HEK293T (cell line): ENCODE results near the gene ALOX5AP.

Experiments
- CTCF ChIA-PET: fragments of 350-600 bp; formaldehyde crosslinking; extraction: SDS; loops from one replicate; lab custom pipeline; 2021; ENCODE audit warnings: antibody characterized with exemption, inconsistent platforms; lab: Yijun Ruan, JAX
- POLR2A ChIA-PET: fragments of 350-600 bp; formaldehyde crosslinking; extraction: SDS; loops from one replicate; lab custom pipeline; 2020; ENCODE audit warnings: antibody characterized with exemption, inconsistent platforms; lab: Yijun Ruan, JAX
- DNase-seq: peaks from one replicate; pipeline ENCODE4 v3.0.0; 2012; ENCODE audit warnings: mixed read lengths; ENCODE audit errors: extremely low spot score
- ARNT ChIP-seq: fragments of 450-650 bp; IDR thresholded peaks from 2 replicates; pipeline ENCODE4 v1.6.1; 2017; ENCODE audit warnings: mild to moderate bottlenecking
- BHLHE40 ChIP-seq: fragments of 450-650 bp; IDR thresholded peaks from 2 replicates; pipeline ENCODE4 v1.6.1; 2016; ENCODE audit warnings: mild to moderate bottlenecking, moderate library complexity, borderline replicate concordance
- CTBP1 ChIP-seq: fragments of 450-650 bp; IDR thresholded peaks from 2 replicates; pipeline ENCODE4 v1.6.1; 2016; ENCODE audit warnings: borderline replicate concordance
- ELF4 ChIP-seq: fragments of 450-650 bp; IDR thresholded peaks from 2 replicates; pipeline ENCODE4 v1.6.1; 2017; ENCODE audit warnings: antibody characterized with exemption
- FOXA1 ChIP-seq: fragments of 450-650 bp; IDR thresholded peaks from 2 replicates; pipeline ENCODE4 v1.6.1; 2016; ENCODE audit warnings: mild to moderate bottlenecking
- FOXK2 ChIP-seq: fragments of 450-650 bp; IDR thresholded peaks from 2 replicates; pipeline ENCODE4 v1.6.1; 2016; ENCODE audit warnings: mild to moderate bottlenecking
- FOXM1 ChIP-seq: fragments of 450-650 bp; IDR thresholded peaks from 2 replicates; pipeline ENCODE4 v1.6.1; 2017; ENCODE audit warnings: mild to moderate bottlenecking, borderline replicate concordance
- HDGF ChIP-seq: fragments of 450-650 bp; IDR thresholded peaks from 2 replicates; pipeline ENCODE4 v1.6.1; 2017; ENCODE audit warnings: antibody characterized with exemption, borderline replicate concordance
- L3MBTL2 ChIP-seq: fragments of 450-650 bp; conservative IDR thresholded peaks from 2 replicates; pipeline ENCODE4 v1.6.1; 2016; ENCODE audit warnings: mild to moderate bottlenecking
- LEF1 ChIP-seq: fragments of 450-650 bp; IDR thresholded peaks from 2 replicates; pipeline ENCODE4 v1.6.1; 2017; ENCODE audit warnings: mild to moderate bottlenecking, borderline replicate concordance
- NFRKB ChIP-seq: fragments of 450-650 bp; IDR thresholded peaks from 2 replicates; pipeline ENCODE4 v1.6.1; 2016; ENCODE audit warnings: mild to moderate bottlenecking, moderate library complexity
- PKNOX1 ChIP-seq: fragments of 450-650 bp; IDR thresholded peaks from 2 replicates; pipeline ENCODE4 v1.6.1; 2016
- SP1 ChIP-seq: fragments of 450-650 bp; IDR thresholded peaks from 2 replicates; pipeline ENCODE4 v1.6.1; 2017
- SUZ12 ChIP-seq: fragments of 450-650 bp; IDR thresholded peaks from 2 replicates; pipeline ENCODE4 v1.6.1; 2016; ENCODE audit warnings: mild to moderate bottlenecking
- TARDBP ChIP-seq: fragments of 450-650 bp; IDR thresholded peaks from 2 replicates; pipeline ENCODE4 v1.6.1; 2016
- ZNF384 ChIP-seq: fragments of 450-650 bp; IDR thresholded peaks from 2 replicates; pipeline ENCODE4 v1.6.1; 2016

Gene ALOX5AP

GRCh38 chr13:30712536-30713532 lies 22.5 kb upstream of the ALOX5AP start:
- POLR2A ChIA-PET: no interaction called here
- DNase-seq: no peak
- CTCF ChIA-PET: no interaction called here
- TF ChIP-seq ZNF384: no peak
- TF ChIP-seq L3MBTL2: no peak
- TF ChIP-seq CTBP1: no peak
- TF ChIP-seq SP1: no peak
- no peak for TF ChIP-seq BHLHE40
- TF ChIP-seq SUZ12: no peak
- no peak for TF ChIP-seq PKNOX1
- no peak for TF ChIP-seq ELF4
- TF ChIP-seq LEF1: no peak
- TF ChIP-seq TARDBP: no peak
- TF ChIP-seq ARNT: no peak

- CTCF ChIA-PET: no interaction called here
- POLR2A ChIA-PET: no interaction called here
- no peak for DNase-seq
- TF ChIP-seq PKNOX1: no peak
- no peak for TF ChIP-seq FOXK2
- no peak for TF ChIP-seq FOXA1
- TF ChIP-seq TARDBP: no peak
- no peak for TF ChIP-seq ELF4
- no peak for TF ChIP-seq L3MBTL2
- no peak for TF ChIP-seq FOXM1
- no peak for TF ChIP-seq SUZ12
- TF ChIP-seq LEF1: no peak
- no peak for TF ChIP-seq CTBP1
Observed at GRCh38 chr13:30714629-30715371, 20.5 kb upstream of the ALOX5AP start.

- TF ChIP-seq BHLHE40: no peak
- no peak for TF ChIP-seq NFRKB
- no peak for TF ChIP-seq ARNT
- no peak for DNase-seq
- POLR2A ChIA-PET: no interaction called here
- CTCF ChIA-PET: no interaction called here
Observed at GRCh38 chr13:30715372-30715756, 20.0 kb upstream of the ALOX5AP start.

GRCh38 chr13:30715837-30716236 lies 19.5 kb upstream of the ALOX5AP start:
- POLR2A ChIA-PET: no interaction called here
- CTCF ChIA-PET: no interaction called here
- DNase-seq: no peak
- TF ChIP-seq BHLHE40 (no peak), CTBP1 (no peak), ZNF384 (no peak), FOXA1 (no peak), HDGF (no peak), TARDBP (no peak), SP1 (no peak), PKNOX1 (no peak), LEF1 (no peak), L3MBTL2 (no peak), FOXK2 (no peak), ELF4 (no peak), FOXM1 (no peak), NFRKB (no peak), ARNT (no peak), SUZ12 (no peak)

- no peak for TF ChIP-seq HDGF
- TF ChIP-seq ARNT: no peak
- no peak for TF ChIP-seq FOXA1
- TF ChIP-seq FOXK2: no peak
- no peak for TF ChIP-seq LEF1
- TF ChIP-seq NFRKB: no peak
- TF ChIP-seq ZNF384: no peak
- TF ChIP-seq BHLHE40: no peak
- no peak for TF ChIP-seq CTBP1
- no peak for TF ChIP-seq PKNOX1
- TF ChIP-seq FOXM1: no peak
- TF ChIP-seq ELF4: no peak
- TF ChIP-seq SUZ12: no peak
- no peak for TF ChIP-seq TARDBP
- TF ChIP-seq L3MBTL2: no peak
- TF ChIP-seq SP1: no peak
- POLR2A ChIA-PET: no interaction called here
- DNase-seq: no peak
- CTCF ChIA-PET: interaction anchor here (0.9 kb wide), 1 partner anchor 80 kb away, joined by 3 read pairs; no protein-coding TSS in a partner anchor
Observed at GRCh38 chr13:30718661-30719524, 16.4 kb upstream of the ALOX5AP start.
